HG02852 (cell line): Measurements from ENCODE around the gene ZFP62.

Source experiments
- ATAC-seq: cut with Tn5 transposase; IDR thresholded peaks from one replicate; pipeline ENCODE4 v1.9.1; 2021; ENCODE audit warnings: mild to moderate bottlenecking, moderate library complexity; ENCODE audit not compliant: unreplicated experiment

The ZFP62 gene

GRCh38 chr5:180811623-180812124 lies 49.4 kb downstream of the ZFP62 start:
- no peak for ATAC-seq

DNA sequence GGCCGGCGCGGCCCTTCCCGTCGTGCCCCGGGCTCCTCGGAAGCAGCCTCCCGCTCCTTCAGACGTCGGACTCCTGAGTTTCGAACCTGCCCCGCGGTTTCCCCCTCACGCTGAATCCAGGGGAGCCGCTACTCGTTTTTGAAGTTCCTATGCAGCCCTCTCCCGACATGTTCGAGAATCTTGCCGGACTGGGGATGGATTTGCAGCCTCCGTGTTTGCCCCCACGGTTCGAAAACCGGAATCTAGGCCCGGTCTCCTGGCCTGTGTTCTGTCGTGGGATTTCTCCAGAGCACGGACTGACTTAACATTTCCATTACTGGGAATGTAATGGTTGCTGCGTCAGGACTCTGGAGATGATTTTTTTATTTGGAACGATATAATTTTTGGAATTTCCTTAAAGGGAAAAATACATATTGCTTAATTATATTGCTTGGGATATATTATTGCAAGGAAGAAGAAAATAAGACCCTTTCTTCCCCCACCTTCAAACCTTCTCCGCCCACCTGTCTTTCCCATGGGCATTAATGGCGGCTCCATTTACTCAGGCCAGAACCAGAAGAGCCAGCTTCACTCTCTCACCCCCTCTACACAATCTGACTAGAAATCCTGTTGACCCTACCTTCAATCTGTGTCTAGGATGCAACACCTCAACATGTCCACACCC lies 50.0 kb downstream of the ZFP62 start:
- no peak for ATAC-seq

DNA sequence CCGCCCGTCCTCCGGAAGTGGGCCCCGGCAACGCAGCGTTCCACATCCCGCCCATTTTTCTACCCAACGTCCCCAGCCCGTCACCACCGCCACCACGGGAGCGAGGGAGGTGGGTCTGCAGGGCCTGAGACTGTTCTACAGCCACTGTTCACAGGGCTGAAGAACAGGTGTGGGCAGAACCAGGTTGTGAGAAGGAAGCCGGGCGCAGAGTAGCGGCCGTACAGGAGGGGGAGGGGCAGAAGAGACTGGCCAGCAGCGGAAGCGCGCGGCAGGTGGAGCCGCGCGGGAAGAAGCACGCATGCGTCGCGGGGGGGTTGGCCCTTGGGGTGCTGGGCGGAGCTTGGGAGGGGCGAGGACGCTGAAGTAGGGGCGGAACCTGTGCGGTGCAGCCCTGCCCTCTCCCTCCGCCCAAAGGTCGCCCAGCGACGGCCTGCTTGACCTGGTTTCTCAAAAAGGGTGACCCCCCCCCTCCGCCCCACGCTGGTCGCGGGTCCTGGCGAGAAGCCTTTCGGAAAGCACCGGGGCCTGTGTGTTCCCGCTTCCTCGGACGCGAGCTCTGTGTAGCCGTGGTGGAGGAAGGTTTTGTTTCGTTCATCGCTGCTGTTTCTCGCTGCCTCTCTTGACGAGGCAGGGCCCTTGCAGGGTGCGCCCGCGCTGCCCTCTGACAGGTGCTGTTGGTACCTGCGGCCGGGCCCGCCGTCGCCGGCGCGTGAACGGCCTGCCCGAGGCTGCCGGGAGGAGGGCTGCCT lies 50.7 kb downstream of the ZFP62 start:
- ATAC-seq = peak; percentile 69

GRCh38 chr5:180809403-180810209 lies 51.5 kb downstream of the ZFP62 start:
- peak; percentile 57 for ATAC-seq

- no peak for ATAC-seq
Measured at GRCh38 chr5:180808461-180809000, 52.5 kb downstream of the ZFP62 start.

DNA sequence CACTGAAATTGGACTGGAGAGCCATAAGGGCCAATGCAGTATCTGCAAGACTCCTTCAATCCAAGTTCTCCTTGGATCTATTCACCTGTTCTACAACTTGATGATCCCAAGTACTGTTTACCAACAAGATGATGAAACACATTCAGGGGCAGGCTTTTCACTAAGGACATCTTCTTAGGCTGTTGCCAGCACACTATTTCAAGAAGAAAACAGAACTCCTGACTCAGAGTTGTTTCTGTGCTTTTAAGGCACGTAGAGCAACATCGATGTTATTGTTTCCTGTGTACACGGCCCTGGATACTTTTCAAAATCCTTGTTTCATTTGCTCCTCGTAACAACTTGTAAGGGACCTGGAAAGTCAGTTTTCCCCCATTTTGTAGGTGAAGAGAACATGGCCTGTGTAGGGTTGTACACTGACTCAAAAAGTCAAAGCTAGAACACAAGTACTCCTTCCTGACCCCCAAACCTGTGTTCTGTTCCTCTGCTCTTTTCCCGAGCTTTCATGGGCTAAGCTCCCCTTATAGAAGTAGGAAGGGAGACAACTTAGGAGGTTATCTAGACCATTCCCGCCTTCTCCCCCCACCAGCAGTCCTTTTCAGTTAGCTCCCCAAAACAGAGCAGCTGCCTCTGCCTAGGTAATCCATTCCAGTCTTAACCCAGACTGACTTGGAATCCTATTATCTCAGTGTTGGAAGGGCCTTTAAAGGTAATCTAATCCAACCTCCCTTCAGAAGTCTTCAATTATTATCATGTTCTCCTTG lies 53.2 kb downstream of the ZFP62 start:
- ATAC-seq = no peak

- no peak for ATAC-seq
Measured at GRCh38 chr5:180807046-180807445, 54.0 kb downstream of the ZFP62 start.

DNA sequence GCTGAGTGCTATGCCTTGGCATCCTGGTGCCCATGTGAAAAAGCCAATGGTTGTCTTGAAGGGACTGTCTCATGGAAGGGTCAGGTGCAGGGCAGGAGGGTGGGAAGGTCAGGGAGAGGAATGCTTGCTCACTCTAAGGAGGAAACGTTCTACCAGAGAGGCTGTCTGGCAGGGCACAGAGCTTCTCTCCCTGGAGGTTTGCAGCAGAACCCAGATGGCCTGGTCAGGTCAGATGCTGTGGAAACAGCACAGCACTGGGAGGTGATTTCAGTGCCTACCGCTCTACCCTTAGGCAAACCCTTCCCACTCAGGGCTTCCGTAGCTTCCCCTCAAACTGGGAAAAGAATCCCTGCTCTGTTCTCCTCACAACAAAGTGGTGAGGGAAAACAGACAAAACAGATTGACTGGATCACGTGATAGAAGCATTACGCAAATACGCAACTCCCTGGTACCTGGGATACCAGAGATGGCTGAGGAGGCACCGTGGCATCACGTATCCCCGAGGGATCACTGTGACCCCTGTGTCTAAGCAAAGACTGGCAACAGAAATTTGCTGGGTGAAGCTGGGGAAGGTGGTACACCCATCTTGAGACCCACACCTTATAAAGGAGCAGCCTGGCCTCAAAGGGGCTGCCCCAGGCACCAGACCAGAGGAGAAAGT lies 54.6 kb downstream of the ZFP62 start:
- no peak for ATAC-seq

- no peak for ATAC-seq
Measured at GRCh38 chr5:180804129-180804618, 56.9 kb downstream of the ZFP62 start.

GRCh38 chr5:180803181-180804128 lies 57.6 kb downstream of the ZFP62 start:
- ATAC-seq = peak; percentile 58

DNA sequence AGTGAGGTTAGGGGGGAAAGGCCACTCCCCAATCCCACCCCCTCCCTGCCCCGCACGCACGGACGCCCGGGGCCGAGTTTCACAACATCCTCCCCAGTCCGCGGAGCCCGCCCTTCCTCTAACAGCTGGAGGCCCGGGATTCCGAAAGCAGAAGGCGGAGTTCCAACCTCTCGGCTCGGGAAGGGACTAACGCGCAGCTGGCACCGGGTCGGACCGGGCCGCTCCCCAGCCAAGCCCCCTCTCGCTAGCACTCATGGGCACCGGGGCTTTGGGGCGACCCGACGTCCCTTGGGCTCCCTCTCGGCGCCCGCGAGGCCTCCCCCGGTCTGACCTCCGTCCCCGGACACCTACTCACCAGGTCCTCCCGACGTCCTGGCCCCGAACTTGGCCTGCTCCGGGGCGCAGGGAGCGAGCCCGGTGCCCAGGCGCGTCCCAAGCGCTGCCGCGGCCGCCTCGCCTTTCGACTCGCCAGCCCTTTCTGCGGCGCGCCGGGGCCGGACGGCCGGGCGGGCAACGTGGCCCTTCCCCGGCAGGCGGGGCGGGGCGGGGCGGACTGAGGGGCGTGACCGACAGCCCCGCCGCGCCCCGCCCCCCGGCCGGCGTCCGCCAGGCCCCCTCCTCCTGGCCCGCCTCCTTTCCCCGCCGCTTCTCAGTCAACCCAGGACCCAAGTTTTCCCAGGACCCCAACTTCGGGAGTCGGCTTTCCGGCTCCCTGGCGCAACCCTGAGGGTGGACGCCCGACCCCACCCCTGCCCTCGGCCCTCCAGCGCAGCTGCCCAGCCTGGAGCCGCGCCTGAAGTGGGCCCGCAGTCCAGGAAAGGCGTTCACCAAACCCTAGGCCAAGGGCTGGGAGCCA lies 58.5 kb downstream of the ZFP62 start, which contains the start of gene MGAT1:
MGAT1 (minus strand) TSS at position 482 of the 856 bp plus-strand sequence. CDS start 9,835 bp downstream, outside the sequence.
- peak; percentile 46 for ATAC-seq

DNA sequence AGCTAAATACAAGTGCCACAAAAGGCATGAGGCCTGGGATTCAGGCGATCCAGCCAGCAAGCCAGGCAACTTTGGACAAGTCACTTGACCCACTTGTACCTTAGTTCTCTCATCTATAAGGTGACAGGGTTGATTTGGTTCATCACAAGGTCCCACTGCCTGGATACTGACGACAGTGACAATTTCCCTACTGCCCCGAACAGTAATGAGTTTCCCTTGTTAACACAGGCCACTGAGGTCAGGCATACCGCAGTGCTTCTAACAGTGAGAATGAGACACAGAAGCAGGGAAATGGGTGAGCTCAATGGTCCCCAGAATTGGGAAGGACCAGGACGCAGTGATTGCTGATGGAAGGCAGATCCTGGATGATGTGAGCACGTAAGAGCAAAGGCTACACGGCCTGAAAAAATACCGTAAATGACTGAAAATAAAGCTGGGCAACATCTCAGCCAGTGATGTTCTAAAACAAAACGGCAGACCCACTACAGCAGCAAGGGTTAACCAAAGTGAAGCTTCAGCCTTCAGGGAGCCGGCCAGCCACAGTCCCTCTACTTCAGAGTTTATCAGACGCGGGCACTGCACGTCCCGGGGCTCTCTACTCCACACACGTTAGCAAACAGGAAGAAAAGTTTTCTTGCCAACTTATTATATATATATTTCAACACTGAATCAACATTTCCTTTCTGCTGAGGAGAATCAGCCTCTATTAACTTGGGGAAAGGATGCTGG lies 59.3 kb downstream of the ZFP62 start:
- ATAC-seq = peak; percentile 0

DNA sequence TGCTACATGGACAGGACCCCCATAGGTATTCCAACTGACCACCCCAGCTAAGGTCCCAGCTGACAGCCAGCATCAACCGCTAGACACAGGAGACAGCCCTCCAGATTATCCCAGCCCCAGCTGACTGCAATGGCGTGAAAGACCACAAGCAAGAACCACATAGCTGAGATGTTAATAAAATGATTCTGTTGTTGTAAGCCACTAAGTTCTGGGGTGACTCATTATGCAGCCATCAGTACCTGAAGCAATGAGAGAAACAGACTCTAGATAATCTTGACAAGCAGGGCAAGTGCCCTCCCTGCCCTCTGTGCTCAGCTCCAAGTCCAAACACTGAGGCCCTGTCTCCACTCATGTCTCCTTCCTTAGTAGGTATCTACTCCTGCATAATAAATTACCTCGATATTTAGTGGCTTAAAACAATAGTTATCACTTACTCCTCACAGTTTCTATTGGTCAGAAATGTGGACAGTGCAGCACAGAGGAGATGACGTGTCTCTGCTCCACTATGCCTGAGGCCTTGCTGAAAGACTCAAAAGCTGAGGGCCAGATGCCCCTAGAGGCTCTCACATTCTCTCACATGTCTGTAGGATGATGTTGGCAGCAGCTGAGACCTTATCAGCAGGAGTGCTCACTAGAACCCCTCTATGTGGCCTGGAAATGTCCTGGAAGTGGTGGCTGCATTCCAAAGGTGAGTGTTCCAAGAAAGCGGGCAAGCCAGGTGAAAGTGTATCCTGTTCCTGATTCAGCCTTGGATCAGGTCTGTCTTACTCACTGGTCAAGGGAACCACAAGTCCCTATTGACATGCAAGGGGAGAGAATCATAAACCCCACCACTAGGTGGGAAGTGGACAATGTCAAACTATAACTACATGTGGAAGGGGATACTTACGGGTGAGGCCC lies 60.9 kb downstream of the ZFP62 start:
- no peak for ATAC-seq

- ATAC-seq = no peak
Measured at GRCh38 chr5:180799194-180799593, 61.9 kb downstream of the ZFP62 start.

DNA sequence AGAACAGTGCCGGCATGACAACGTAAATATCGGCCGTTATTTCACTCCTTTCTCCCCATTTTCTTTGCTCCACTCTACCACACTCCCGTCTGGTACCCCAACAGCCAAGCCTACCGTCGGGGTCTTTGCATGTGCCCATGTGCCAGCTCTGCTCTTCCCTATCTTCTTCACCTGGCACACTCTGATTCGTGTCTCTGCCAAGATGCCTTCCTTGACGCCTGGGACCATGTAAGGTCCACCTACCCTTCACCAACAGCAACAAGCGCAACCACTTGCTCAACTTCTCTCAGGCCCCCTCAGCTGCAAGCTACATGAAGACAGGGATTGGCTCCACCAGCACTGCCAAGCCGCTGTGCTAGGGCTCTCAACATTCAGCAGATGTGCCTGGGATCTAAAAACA lies 62.9 kb downstream of the ZFP62 start:
- ATAC-seq = no peak
